ENCODE measurements around the gene EFNA1. TPM values are rescaled to one million over a fixed set of nuclear protein-coding genes. Genes with fewer than 3 reads are reported as not detected.
A peak's percentile ranks its signal among the peaks of the same experiment; 100 is the strongest.

The EFNA1 gene
- total RNA-seq, 1 donor from 2014 or later, result 22.1 TPM

DNA sequence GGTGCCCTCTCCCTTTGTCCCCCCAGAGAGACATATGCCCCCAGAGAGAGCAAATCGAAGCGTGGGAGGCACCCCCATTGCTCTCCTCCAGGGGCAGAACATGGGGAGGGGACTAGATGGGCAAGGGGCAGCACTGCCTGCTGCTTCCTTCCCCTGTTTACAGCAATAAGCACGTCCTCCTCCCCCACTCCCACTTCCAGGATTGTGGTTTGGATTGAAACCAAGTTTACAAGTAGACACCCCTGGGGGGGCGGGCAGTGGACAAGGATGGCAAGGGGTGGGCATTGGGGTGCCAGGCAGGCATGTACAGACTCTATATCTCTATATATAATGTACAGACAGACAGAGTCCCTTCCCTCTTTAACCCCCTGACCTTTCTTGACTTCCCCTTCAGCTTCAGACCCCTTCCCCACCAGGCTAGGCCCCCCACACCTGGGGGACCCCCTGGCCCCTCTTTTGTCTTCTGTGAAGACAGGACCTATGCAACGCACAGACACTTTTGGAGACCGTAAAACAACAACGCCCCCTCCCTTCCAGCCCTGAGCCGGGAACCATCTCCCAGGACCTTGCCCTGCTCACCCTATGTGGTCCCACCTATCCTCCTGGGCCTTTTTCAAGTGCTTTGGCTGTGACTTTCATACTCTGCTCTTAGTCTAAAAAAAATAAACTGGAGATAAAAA lies 40.7 kb upstream of the EFNA1 start:
- no peak overlapping the region for H3K27ac Mint-ChIP-seq
- TF ChIP-seq, protein P1, sequence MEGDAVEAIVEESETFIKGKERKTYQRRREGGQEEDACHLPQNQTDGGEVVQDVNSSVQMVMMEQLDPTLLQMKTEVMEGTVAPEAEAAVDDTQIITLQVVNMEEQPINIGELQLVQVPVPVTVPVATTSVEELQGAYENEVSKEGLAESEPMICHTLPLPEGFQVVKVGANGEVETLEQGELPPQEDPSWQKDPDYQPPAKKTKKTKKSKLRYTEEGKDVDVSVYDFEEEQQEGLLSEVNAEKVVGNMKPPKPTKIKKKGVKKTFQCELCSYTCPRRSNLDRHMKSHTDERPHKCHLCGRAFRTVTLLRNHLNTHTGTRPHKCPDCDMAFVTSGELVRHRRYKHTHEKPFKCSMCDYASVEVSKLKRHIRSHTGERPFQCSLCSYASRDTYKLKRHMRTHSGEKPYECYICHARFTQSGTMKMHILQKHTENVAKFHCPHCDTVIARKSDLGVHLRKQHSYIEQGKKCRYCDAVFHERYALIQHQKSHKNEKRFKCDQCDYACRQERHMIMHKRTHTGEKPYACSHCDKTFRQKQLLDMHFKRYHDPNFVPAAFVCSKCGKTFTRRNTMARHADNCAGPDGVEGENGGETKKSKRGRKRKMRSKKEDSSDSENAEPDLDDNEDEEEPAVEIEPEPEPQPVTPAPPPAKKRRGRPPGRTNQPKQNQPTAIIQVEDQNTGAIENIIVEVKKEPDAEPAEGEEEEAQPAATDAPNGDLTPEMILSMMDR (IDR thresholded peaks at IDR 0.05; ENCODE audit: unreplicated experiment), result no peak
- peaks cover 1% of the 10 kb centered on the region for H3K36me3 Mint-ChIP-seq (ENCODE audit: insufficient read depth)
- H3K4me3 Mint-ChIP-seq (ENCODE audit: low read depth), result peak overlapping the region; percentile 44
- H3K27me3 Mint-ChIP-seq, result peaks cover 36% of the 10 kb centered on the region
- H3K4me1 Mint-ChIP-seq (ENCODE audit: low read depth), result peaks cover 18% of the 10 kb centered on the region
- no peak for DNase-seq (ENCODE audit: low spot score, unreplicated experiment)
- H3K9me3 Mint-ChIP-seq (ENCODE audit: low read depth), result no peaks in the 10 kb centered on the region

- H3K27me3 Mint-ChIP-seq, result peaks cover 44% of the 10 kb centered on the region
- no peaks in the 10 kb centered on the region for H3K9me3 Mint-ChIP-seq (ENCODE audit: low read depth)
- H3K36me3 Mint-ChIP-seq (ENCODE audit: insufficient read depth), result peaks cover 1% of the 10 kb centered on the region
- H3K4me1 Mint-ChIP-seq (ENCODE audit: low read depth), result peaks cover 3% of the 10 kb centered on the region
- DNase-seq (ENCODE audit: low spot score, unreplicated experiment), result peak; percentile 92
- TF ChIP-seq, protein P1 (IDR thresholded peaks at IDR 0.05; ENCODE audit: unreplicated experiment), result peak; percentile 99
- H3K4me3 Mint-ChIP-seq (ENCODE audit: low read depth), result no peak overlapping the region
- no peak overlapping the region for H3K27ac Mint-ChIP-seq
Observed at GRCh38 chr1:155091071-155092051, 36.3 kb upstream of the EFNA1 start.

- H3K4me1 Mint-ChIP-seq (ENCODE audit: low read depth), result peaks cover 3% of the 10 kb centered on the region
- peaks cover 1% of the 10 kb centered on the region for H3K36me3 Mint-ChIP-seq (ENCODE audit: insufficient read depth)
- H3K9me3 Mint-ChIP-seq (ENCODE audit: low read depth), result no peaks in the 10 kb centered on the region
- TF ChIP-seq, protein P1 (IDR thresholded peaks at IDR 0.05; ENCODE audit: unreplicated experiment), result no peak
- no peak for DNase-seq (ENCODE audit: low spot score, unreplicated experiment)
- no peak overlapping the region for H3K27ac Mint-ChIP-seq
- H3K27me3 Mint-ChIP-seq, result peaks cover 44% of the 10 kb centered on the region
- no peak overlapping the region for H3K4me3 Mint-ChIP-seq (ENCODE audit: low read depth)
Observed at GRCh38 chr1:155092131-155092530, 35.5 kb upstream of the EFNA1 start.

GRCh38 chr1:155092641-155093040 lies 35.0 kb upstream of the EFNA1 start:
- TF ChIP-seq, protein P1 (IDR thresholded peaks at IDR 0.05; ENCODE audit: unreplicated experiment), result no peak
- DNase-seq (ENCODE audit: low spot score, unreplicated experiment), result no peak
- peak overlapping the region; percentile 20 for H3K27ac Mint-ChIP-seq

DNA sequence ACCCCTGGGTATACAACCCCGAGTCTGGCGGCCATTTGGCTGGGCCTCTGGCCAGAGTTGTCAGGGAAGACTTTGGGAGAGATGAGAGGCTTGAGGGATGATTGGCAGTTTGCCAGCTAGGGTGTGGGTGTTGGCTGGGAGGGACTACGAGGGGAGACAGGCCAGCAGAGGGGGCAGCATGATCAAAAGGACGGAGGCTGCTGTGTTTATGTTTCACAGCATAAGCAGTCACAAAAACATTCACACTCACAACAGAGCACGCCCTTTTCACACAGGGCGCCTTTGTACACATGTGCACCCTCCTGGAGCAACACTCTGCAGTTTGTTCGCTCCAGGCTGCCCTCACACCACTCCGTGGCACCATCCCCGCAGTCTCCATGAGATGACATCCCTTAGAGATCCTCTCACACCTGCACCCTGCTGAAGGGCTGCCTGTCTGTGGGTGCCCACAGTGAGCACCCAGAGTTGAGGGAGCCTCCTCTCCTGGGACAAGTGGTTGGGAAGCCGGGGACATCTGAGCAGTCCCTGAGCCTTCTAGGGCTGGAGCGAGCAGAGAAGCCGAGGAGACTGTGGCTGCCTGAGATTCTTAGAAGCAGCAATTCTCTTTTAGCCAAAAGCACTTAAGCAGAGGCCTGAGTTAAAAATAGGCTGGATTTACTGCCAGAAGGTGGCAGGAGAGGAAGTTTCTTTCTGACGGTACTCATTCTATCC lies 33.6 kb upstream of the EFNA1 start:
- Mint-ChIP-seq H3K4me1 (ENCODE audit: low read depth) (peaks cover 3% of the 10 kb centered on the region), H3K9me3 (ENCODE audit: low read depth) (no peaks in the 10 kb centered on the region), H3K36me3 (ENCODE audit: insufficient read depth) (no peaks in the 10 kb centered on the region), H3K4me3 (ENCODE audit: low read depth) (no peak overlapping the region), H3K27ac (no peak overlapping the region), H3K27me3 (peaks cover 35% of the 10 kb centered on the region)
- TF ChIP-seq, protein P1 (IDR thresholded peaks at IDR 0.05; ENCODE audit: unreplicated experiment), result peak; percentile 41
- DNase-seq (ENCODE audit: low spot score, unreplicated experiment), result no peak

More at GRCh38 chr1:155092641-155093040, 35.0 kb upstream of the EFNA1 start:
- H3K36me3 Mint-ChIP-seq (ENCODE audit: insufficient read depth), result no peaks in the 10 kb centered on the region
- no peak overlapping the region for H3K4me3 Mint-ChIP-seq (ENCODE audit: low read depth)
- H3K27me3 Mint-ChIP-seq, result peaks cover 40% of the 10 kb centered on the region
- H3K4me1 Mint-ChIP-seq (ENCODE audit: low read depth), result peaks cover 3% of the 10 kb centered on the region
- H3K9me3 Mint-ChIP-seq (ENCODE audit: low read depth), result no peaks in the 10 kb centered on the region

All from progenitor cell of endocrine pancreas (in vitro differentiated cells).